PC-3 (cell line): ENCODE data around the gene CPEB4.

Experiments used
- CTCF ChIP-seq: fragments of 300-600 bp; sonication (generic); conservative IDR thresholded peaks from 2 replicates; pipeline ENCODE4 v1.5.1; 2017; ENCODE audit warnings: antibody characterized with exemption, low read depth, mild to moderate bottlenecking, low read length
- EZH2 ChIP-seq: fragments of 300-600 bp; sonication (generic); IDR thresholded peaks from one replicate; pipeline ENCODE4 v1.6.1; 2017; ENCODE audit warnings: antibody characterized with exemption, mild to moderate bottlenecking, low read length; ENCODE audit not compliant: unreplicated experiment
- EZH2phosphoT487 ChIP-seq: fragments of 300-600 bp; sonication (generic); IDR thresholded peaks from 2 replicates; pipeline ENCODE4 v1.6.1; 2018; ENCODE audit warnings: mild to moderate bottlenecking, antibody characterized with exemption, low read length, borderline replicate concordance

GRCh38 chr5:173920866-173921555 is 32.9 kb downstream of the CPEB4 start:
- no peak for TF ChIP-seq CTCF
- TF ChIP-seq EZH2phosphoT487, result no peak
- no peak for TF ChIP-seq EZH2
